ENCODE measurements around the gene PCDHB16.
"Not testable (repeated sequence)": the region's sequence is repeated elsewhere in the genome, so short reads cannot be mapped to it uniquely, and the experiment has no call there.

The PCDHB16 gene

DNA sequence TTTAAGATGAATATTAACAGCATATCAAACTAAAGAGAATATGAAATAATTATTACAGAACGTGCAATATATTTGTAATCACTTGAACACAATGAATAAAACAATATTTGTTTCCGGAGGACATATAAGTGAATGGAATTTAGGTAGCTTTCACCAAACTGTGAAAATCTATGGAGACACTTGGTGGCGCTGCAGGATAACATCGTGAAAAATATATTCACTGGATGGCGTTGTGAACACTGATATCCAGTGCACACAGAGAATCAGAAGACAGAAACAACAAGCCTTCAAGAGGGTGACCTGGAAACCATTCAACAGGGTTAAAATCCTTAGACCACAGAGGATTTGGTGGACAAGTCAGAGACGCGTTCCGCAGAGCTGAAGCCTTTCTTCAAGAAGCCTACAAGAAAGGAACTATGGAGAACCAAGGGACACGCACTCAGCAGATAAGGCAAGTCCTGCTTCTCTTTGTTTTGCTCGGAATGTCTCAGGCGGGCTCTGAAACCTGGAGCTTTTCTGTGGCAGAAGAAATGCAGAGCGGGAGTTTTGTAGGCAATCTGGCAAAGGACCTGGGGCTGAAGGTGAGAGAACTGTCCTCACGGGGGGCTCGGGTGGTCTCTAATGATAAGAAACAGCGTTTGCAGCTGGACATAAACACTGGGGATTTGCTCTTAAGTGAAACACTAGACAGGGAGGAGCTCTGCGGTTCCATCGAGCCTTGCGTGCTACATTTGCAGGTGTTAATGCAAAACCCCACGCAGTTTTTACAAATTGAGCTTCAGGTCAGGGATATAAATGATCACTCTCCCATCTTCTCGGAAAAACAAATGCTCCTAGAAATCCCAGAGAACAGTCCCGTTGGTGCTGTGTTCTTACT is 17.4 kb downstream of the PCDHB16 start, which contains the start of gene PCDHB11:
PCDHB11 (plus strand) TSS at position 269 of the 877 bp plus-strand sequence; CDS start at position 417, 148 bp downstream.
- Mint-ChIP-seq H3K27ac (no peak within 1 kb of the TSS), H3K27me3 (peaks cover 51% of the 10 kb centered on the region), H3K9me3 (peaks cover 38% of the 10 kb centered on the region), H3K36me3 (ENCODE audit: low read depth) (peaks cover 20% of the 10 kb centered on the region), H3K4me1 (ENCODE audit: low read depth) (no peaks in the 10 kb centered on the region), H3K4me3 (no peak within 1 kb of the TSS)

DNA sequence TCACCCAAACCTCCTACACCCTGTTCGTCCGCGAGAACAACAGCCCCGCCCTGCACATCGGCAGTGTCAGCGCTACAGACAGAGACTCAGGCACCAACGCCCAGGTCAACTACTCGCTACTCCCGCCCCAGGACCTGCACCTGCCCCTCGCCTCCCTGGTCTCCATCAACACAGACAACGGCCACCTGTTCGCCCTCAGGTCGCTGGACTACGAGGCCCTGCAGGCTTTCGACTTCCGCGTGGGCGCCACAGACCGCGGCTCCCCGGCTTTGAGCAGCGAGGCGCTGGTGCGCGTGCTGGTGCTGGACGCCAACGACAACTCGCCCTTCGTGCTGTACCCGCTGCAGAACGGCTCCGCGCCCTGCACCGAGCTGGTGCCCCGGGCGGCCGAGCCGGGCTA is 18.9 kb downstream of the PCDHB16 start:
- not testable (repeated sequence) for H3K27ac Mint-ChIP-seq; H3K4me3 Mint-ChIP-seq; H3K4me1 Mint-ChIP-seq (ENCODE audit: low read depth)
- H3K9me3 Mint-ChIP-seq, result peaks cover 34% of the 10 kb centered on the region
- H3K27me3 Mint-ChIP-seq, result peaks cover 54% of the 10 kb centered on the region
- H3K36me3 Mint-ChIP-seq (ENCODE audit: low read depth), result peaks cover 16% of the 10 kb centered on the region

DNA sequence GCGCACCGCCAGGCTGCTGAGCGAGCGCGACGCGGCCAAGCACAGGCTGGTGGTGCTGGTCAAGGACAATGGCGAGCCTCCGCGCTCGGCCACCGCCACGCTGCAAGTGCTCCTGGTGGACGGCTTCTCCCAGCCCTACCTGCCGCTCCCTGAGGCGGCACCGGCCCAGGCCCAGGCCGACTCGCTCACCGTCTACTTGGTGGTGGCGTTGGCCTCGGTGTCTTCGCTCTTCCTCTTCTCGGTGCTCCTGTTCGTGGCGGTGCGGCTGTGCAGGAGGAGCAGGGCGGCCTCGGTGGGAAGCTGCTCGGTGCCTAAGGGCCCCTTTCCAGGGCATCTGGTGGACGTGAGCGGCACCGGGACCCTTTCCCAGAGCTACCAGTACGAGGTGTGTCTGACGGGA is 19.5 kb downstream of the PCDHB16 start:
- Mint-ChIP-seq H3K9me3 (peaks cover 29% of the 10 kb centered on the region), H3K36me3 (ENCODE audit: low read depth) (peaks cover 13% of the 10 kb centered on the region), H3K27me3 (peaks cover 55% of the 10 kb centered on the region)
- H3K4me1 Mint-ChIP-seq (ENCODE audit: low read depth); H3K27ac Mint-ChIP-seq; H3K4me3 Mint-ChIP-seq: not testable (repeated sequence)

DNA sequence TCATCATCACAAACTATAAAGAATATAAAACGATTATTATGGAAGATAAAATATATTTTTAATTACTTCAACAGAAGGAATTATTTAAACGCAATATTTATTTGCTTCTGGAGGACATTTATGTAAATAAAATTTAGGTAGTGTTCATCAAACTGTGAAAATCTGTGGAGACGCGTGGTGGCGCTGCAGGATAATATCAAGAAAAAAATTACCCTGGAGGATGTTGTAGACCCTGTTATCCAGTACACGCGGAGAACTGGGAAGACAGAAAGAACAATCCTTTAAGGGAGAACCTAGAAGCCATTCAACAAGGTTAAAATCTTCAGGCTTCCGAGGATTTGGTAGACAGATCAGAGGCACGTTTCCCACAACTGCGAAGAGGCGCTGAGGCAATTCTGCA is 26.3 kb downstream of the PCDHB16 start, which contains the start of gene PCDHB12:
PCDHB12 (plus strand) TSS at position 242 of the 400 bp plus-strand sequence. CDS start 189 bp downstream, outside the sequence.
- H3K9me3 Mint-ChIP-seq, result peaks cover 10% of the 10 kb centered on the region
- H3K27ac Mint-ChIP-seq, result no peak within 1 kb of the TSS
- H3K27me3 Mint-ChIP-seq, result peaks cover 71% of the 10 kb centered on the region
- no peak within 1 kb of the TSS for H3K4me3 Mint-ChIP-seq
- peaks cover 4% of the 10 kb centered on the region for H3K36me3 Mint-ChIP-seq (ENCODE audit: low read depth)
- no peaks in the 10 kb centered on the region for H3K4me1 Mint-ChIP-seq (ENCODE audit: low read depth)

DNA sequence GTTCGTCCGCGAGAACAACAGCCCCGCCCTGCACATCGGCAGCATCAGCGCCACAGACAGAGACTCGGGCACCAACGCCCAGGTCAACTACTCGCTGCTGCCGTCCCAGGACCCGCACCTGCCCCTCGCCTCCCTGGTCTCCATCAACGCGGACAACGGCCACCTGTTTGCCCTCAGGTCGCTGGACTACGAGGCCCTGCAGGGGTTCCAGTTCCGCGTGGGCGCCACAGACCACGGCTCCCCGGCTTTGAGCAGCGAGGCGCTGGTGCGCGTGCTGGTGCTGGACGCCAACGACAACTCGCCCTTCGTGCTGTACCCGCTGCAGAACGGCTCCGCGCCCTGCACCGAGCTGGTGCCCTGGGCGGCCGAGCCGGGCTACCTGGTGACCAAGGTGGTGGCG is 28.1 kb downstream of the PCDHB16 start:
- H3K36me3 Mint-ChIP-seq (ENCODE audit: low read depth); H3K4me3 Mint-ChIP-seq; H3K4me1 Mint-ChIP-seq (ENCODE audit: low read depth); H3K27ac Mint-ChIP-seq: not testable (repeated sequence)
- peaks cover 77% of the 10 kb centered on the region for H3K27me3 Mint-ChIP-seq
- peaks cover 10% of the 10 kb centered on the region for H3K9me3 Mint-ChIP-seq

DNA sequence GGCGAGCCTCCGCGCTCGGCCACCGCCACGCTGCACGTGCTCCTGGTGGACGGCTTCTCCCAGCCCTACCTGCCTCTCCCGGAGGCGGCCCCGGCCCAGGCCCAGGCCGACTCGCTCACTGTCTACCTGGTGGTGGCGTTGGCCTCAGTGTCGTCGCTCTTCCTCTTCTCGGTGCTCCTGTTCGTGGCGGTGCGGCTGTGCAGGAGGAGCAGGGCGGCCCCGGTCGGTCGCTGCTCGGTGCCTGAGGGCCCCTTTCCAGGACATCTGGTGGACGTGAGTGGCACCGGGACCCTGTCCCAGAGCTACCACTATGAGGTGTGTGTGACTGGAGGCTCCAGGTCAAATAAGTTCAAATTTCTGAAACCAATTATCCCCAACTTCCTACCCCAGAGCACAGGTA is 28.7 kb downstream of the PCDHB16 start:
- not testable (repeated sequence) for H3K4me1 Mint-ChIP-seq (ENCODE audit: low read depth); H3K4me3 Mint-ChIP-seq; H3K27ac Mint-ChIP-seq; H3K36me3 Mint-ChIP-seq (ENCODE audit: low read depth)
- Mint-ChIP-seq H3K27me3 (peaks cover 76% of the 10 kb centered on the region), H3K9me3 (peaks cover 10% of the 10 kb centered on the region)

DNA sequence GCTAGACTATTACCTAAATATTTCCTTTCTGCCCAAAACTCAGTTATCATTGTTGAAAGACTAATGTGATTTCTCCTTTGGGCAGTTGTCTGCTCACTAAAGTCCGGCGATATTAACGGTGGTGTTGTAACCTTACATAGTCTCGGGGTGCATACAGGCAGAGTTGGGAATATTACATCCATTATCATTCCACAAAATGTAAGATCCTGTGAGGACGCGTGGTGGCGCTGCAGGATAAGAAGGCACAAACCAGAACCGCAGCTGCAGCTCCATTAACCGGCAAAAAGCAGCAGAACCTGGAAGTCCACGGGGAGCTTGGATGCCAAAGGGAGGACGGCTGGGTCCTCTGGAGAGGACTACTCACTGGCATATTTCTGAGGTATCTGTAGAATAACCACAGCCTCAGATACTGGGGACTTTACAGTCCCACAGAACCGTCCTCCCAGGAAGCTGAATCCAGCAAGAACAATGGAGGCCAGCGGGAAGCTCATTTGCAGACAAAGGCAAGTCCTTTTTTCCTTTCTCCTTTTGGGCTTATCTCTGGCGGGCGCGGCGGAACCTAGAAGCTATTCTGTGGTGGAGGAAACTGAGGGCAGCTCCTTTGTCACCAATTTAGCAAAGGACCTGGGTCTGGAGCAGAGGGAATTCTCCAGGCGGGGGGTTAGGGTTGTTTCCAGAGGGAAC is 31.6 kb downstream of the PCDHB16 start, which contains the start of gene PCDHB13:
PCDHB13 (plus strand) TSS at position 264 of the 684 bp plus-strand sequence; CDS start at position 469, 205 bp downstream.
- H3K36me3 Mint-ChIP-seq (ENCODE audit: low read depth); H3K4me1 Mint-ChIP-seq (ENCODE audit: low read depth); H3K4me3 Mint-ChIP-seq; H3K27ac Mint-ChIP-seq: not testable (repeated sequence)
- Mint-ChIP-seq H3K9me3 (peaks cover 18% of the 10 kb centered on the region), H3K27me3 (peaks cover 69% of the 10 kb centered on the region)

DNA sequence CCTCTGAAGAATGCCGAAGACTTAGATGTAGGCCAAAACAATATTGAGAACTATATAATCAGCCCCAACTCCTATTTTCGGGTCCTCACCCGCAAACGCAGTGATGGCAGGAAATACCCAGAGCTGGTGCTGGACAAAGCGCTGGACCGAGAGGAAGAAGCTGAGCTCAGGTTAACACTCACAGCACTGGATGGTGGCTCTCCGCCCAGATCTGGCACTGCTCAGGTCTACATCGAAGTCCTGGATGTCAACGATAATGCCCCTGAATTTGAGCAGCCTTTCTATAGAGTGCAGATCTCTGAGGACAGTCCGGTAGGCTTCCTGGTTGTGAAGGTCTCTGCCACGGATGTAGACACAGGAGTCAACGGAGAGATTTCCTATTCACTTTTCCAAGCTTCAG is 32.4 kb downstream of the PCDHB16 start:
- not testable (repeated sequence) for H3K27ac Mint-ChIP-seq; H3K4me1 Mint-ChIP-seq (ENCODE audit: low read depth); H3K4me3 Mint-ChIP-seq; H3K36me3 Mint-ChIP-seq (ENCODE audit: low read depth)
- peaks cover 68% of the 10 kb centered on the region for H3K27me3 Mint-ChIP-seq
- H3K9me3 Mint-ChIP-seq, result peaks cover 23% of the 10 kb centered on the region

DNA sequence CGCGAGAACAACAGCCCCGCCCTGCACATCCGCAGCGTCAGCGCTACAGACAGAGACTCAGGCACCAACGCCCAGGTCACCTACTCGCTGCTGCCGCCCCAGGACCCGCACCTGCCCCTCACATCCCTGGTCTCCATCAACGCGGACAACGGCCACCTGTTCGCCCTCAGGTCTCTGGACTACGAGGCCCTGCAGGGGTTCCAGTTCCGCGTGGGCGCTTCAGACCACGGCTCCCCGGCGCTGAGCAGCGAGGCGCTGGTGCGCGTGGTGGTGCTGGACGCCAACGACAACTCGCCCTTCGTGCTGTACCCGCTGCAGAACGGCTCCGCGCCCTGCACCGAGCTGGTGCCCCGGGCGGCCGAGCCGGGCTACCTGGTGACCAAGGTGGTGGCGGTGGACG is 33.3 kb downstream of the PCDHB16 start:
- H3K9me3 Mint-ChIP-seq, result peaks cover 24% of the 10 kb centered on the region
- H3K4me3 Mint-ChIP-seq; H3K4me1 Mint-ChIP-seq (ENCODE audit: low read depth); H3K36me3 Mint-ChIP-seq (ENCODE audit: low read depth); H3K27ac Mint-ChIP-seq: not testable (repeated sequence)
- H3K27me3 Mint-ChIP-seq, result peaks cover 67% of the 10 kb centered on the region

DNA sequence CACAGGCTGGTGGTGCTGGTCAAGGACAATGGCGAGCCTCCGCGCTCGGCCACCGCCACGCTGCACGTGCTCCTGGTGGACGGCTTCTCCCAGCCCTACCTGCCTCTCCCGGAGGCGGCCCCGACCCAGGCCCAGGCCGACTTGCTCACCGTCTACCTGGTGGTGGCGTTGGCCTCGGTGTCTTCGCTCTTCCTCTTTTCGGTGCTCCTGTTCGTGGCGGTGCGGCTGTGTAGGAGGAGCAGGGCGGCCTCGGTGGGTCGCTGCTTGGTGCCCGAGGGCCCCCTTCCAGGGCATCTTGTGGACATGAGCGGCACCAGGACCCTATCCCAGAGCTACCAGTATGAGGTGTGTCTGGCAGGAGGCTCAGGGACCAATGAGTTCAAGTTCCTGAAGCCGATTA is 33.8 kb downstream of the PCDHB16 start:
- not testable (repeated sequence) for H3K27ac Mint-ChIP-seq
- H3K9me3 Mint-ChIP-seq, result peaks cover 24% of the 10 kb centered on the region

DNA sequence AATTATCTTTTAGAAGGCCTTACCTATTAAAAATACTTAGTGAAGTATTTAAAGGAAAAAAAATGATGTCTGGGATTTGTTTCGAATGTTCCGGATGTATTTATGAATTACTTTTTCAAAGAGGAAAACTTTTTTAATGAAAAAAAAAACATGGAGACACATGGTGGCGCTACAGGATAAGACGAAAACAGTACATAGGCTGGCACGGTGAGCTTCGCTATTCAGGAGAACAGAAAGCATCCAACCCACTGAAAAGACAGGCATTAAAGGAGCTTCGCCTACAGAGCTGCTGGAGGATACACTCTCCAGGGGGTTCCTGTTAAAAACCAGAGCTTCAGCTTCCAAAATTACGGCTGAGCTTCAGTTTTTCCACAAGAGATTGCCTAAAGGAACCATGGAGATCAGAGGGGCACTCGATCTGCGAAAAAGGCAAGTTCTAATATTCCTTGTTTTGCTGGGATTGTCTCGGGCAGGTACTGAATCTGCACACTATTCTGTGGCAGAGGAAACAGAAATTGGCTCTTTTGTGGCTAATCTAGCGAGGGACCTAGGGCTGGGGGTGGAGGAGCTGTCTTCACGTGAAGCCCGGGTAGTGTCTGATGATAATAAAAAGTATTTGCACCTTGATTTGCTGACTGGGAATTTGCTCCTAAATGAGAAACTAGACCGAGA is 41.1 kb downstream of the PCDHB16 start, which contains the start of gene PCDHB14:
PCDHB14 (plus strand) TSS at position 232 of the 672 bp plus-strand sequence; CDS start at position 395, 163 bp downstream.
- H3K4me3 Mint-ChIP-seq, result no peak within 1 kb of the TSS
- no peak within 1 kb of the TSS for H3K27ac Mint-ChIP-seq
- H3K27me3 Mint-ChIP-seq, result peaks cover 69% of the 10 kb centered on the region

More for the DNA sequence above, 33.8 kb downstream of the PCDHB16 start:
- not testable (repeated sequence) for H3K4me1 Mint-ChIP-seq (ENCODE audit: low read depth); H3K36me3 Mint-ChIP-seq (ENCODE audit: low read depth); H3K4me3 Mint-ChIP-seq
- peaks cover 65% of the 10 kb centered on the region for H3K27me3 Mint-ChIP-seq

DNA sequence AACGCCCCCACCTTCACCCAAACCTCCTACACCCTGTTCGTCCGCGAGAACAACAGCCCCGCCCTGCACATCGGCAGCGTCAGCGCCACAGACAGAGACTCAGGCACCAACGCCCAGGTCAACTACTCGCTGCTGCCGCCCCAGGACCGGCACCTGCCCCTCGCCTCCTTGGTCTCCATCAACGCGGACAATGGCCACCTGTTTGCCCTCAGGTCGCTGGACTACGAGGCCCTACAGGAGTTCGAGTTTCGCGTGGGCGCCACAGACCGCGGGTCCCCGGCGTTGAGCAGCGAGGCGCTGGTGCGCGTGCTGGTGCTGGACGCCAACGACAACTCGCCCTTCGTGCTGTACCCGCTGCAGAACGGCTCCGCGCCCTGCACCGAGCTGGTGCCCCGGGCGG is 42.7 kb downstream of the PCDHB16 start:
- not testable (repeated sequence) for H3K4me3 Mint-ChIP-seq; H3K27ac Mint-ChIP-seq; H3K4me1 Mint-ChIP-seq (ENCODE audit: low read depth); H3K36me3 Mint-ChIP-seq (ENCODE audit: low read depth)
- Mint-ChIP-seq H3K9me3 (peaks cover 18% of the 10 kb centered on the region), H3K27me3 (peaks cover 58% of the 10 kb centered on the region)

More for the DNA sequence above, 41.1 kb downstream of the PCDHB16 start, which contains the start of gene PCDHB14:
- Mint-ChIP-seq H3K36me3 (ENCODE audit: low read depth) (peaks cover 5% of the 10 kb centered on the region), H3K9me3 (peaks cover 25% of the 10 kb centered on the region), H3K4me1 (ENCODE audit: low read depth) (no peaks in the 10 kb centered on the region)

DNA sequence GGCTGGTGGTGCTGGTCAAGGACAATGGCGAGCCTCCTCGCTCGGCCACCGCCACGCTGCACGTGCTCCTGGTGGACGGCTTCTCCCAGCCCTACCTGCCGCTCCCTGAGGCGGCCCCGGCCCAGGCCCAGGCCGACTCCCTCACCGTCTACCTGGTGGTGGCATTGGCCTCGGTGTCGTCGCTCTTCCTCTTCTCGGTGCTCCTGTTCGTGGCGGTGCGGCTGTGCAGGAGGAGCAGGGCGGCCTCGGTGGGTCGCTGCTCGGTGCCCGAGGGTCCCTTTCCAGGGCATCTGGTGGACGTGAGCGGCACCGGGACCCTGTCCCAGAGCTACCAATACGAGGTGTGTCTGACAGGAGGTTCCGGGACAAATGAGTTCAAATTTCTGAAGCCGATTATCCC is 43.2 kb downstream of the PCDHB16 start:
- Mint-ChIP-seq H3K9me3 (peaks cover 14% of the 10 kb centered on the region), H3K27me3 (peaks cover 55% of the 10 kb centered on the region)
- H3K4me3 Mint-ChIP-seq; H3K4me1 Mint-ChIP-seq (ENCODE audit: low read depth); H3K27ac Mint-ChIP-seq; H3K36me3 Mint-ChIP-seq (ENCODE audit: low read depth): not testable (repeated sequence)

DNA sequence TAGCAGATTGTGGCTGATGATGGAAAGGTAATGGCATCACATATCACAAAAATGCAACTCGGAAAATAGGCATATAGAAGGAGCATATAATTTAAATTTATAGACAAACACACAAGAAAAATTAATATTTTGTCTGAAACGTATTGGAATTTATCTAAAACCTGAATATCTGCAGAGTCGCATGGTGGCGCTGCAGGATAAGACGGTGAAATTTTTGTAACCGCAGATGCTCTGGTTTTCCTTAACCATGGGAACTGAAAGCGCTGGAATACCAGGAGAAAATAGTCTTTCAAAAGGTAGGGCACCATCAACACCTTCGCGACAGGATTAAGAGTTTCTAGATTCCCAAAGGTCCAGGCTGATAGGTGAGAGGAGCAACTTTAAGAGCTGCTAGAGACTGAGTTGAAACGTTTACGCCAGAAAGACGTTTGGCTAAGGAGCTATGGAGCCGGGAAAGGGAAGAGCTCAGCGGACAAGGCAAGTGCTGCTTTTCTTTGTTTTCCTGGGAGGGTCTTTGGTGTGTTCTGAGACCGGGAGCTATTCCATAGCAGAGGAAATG is 52.0 kb downstream of the PCDHB16 start:
- H3K9me3 Mint-ChIP-seq, result peaks cover 28% of the 10 kb centered on the region
- peaks cover 20% of the 10 kb centered on the region for H3K36me3 Mint-ChIP-seq (ENCODE audit: low read depth)
- H3K4me1 Mint-ChIP-seq (ENCODE audit: low read depth), result no peaks in the 10 kb centered on the region
- peaks cover 40% of the 10 kb centered on the region for H3K27me3 Mint-ChIP-seq
- H3K27ac Mint-ChIP-seq, result no peak overlapping the region
- H3K4me3 Mint-ChIP-seq, result no peak overlapping the region
